ENCODE measurements around the gene GGA3. TPM values are rescaled to one million over a fixed set of nuclear protein-coding genes. Genes with fewer than 3 reads are reported as not detected.

The GGA3 gene
- total RNA-seq, 2 experiments from 2014 or later: 84.6 to 90.2 TPM

GRCh38 chr17:75250009-75250471 lies 11.4 kb downstream of the GGA3 start:
- Mint-ChIP-seq H3K4me3 (peak overlapping the region; percentile 75), H3K27me3 (no peaks in the 10 kb centered on the region), H3K4me1 (peaks cover 28% of the 10 kb centered on the region), H3K36me3 (peaks cover 1% of the 10 kb centered on the region), H3K9me3 (ENCODE audit: low read depth) (no peaks in the 10 kb centered on the region), H3K27ac (peak overlapping the region; percentile 90)
- CTCF ChIA-PET: interaction anchor here (0.7 to 4.5 kb wide), 13 partner anchors 9 to 237 kb away, joined by 3 to 36 read pairs (median 4); partner anchors contain the start of genes GGA3, MIF4GD, MRPL58 and MRPS7
- peak; percentile 85 for DNase-seq
- peak; percentile 98 for ATAC-seq

- peak overlapping the region; percentile 90 for H3K27ac Mint-ChIP-seq
- ATAC-seq: no peak
- peaks cover 2% of the 10 kb centered on the region for H3K36me3 Mint-ChIP-seq
- CTCF ChIA-PET: interaction anchor here (0.6 to 4.5 kb wide), 11 partner anchors 9 to 237 kb away, joined by 3 to 36 read pairs (median 8); partner anchors contain the start of genes GGA3, MIF4GD, MRPL58 and MRPS7
- no peaks in the 10 kb centered on the region for H3K27me3 Mint-ChIP-seq
- H3K4me3 Mint-ChIP-seq: peak overlapping the region; percentile 75
- H3K4me1 Mint-ChIP-seq: peaks cover 28% of the 10 kb centered on the region
- H3K9me3 Mint-ChIP-seq (ENCODE audit: low read depth): no peaks in the 10 kb centered on the region
- no peak for DNase-seq
Measured at GRCh38 chr17:75249564-75249963, 11.8 kb downstream of the GGA3 start.

GRCh38 chr17:75246404-75246803 lies 15.0 kb downstream of the GGA3 start:
- Mint-ChIP-seq H3K36me3 (peaks cover 11% of the 10 kb centered on the region), H3K9me3 (ENCODE audit: low read depth) (no peaks in the 10 kb centered on the region), H3K27ac (no peak overlapping the region), H3K27me3 (no peaks in the 10 kb centered on the region), H3K4me1 (peaks cover 43% of the 10 kb centered on the region), H3K4me3 (no peak overlapping the region)
- ATAC-seq (no peak), DNase-seq (no peak)
- CTCF ChIA-PET: interaction anchor here (0.8 to 2.0 kb wide), 3 partner anchors 10 to 24 kb away, joined by 3 to 11 read pairs (median 4); partner anchors contain the start of genes GGA3, MIF4GD and MRPS7

GRCh38 chr17:75245011-75245410 lies 16.4 kb downstream of the GGA3 start:
- no peaks in the 10 kb centered on the region for H3K27me3 Mint-ChIP-seq
- DNase-seq: no peak
- ATAC-seq: no peak
- peaks cover 37% of the 10 kb centered on the region for H3K4me1 Mint-ChIP-seq
- no peak overlapping the region for H3K27ac Mint-ChIP-seq
- CTCF ChIA-PET: interaction anchor here (0.9 to 1.4 kb wide), 3 partner anchors 26 to 356 kb away, joined by 3 to 5 read pairs (median 4); partner anchors contain the start of gene MIF4GD
- H3K36me3 Mint-ChIP-seq: peaks cover 15% of the 10 kb centered on the region
- H3K9me3 Mint-ChIP-seq (ENCODE audit: low read depth): no peaks in the 10 kb centered on the region
- no peak overlapping the region for H3K4me3 Mint-ChIP-seq

GRCh38 chr17:75244133-75244866 lies 17.1 kb downstream of the GGA3 start:
- H3K9me3 Mint-ChIP-seq (ENCODE audit: low read depth): no peaks in the 10 kb centered on the region
- H3K4me1 Mint-ChIP-seq: peaks cover 30% of the 10 kb centered on the region
- peak overlapping the region; percentile 7 for H3K27ac Mint-ChIP-seq
- H3K27me3 Mint-ChIP-seq: no peaks in the 10 kb centered on the region
- peaks cover 15% of the 10 kb centered on the region for H3K36me3 Mint-ChIP-seq
- no peak overlapping the region for H3K4me3 Mint-ChIP-seq
- CTCF ChIA-PET: interaction anchor here (0.9 to 1.4 kb wide), 4 partner anchors 17 to 357 kb away, joined by 3 to 6 read pairs (median 4); partner anchors contain the start of genes GGA3, MIF4GD and MRPS7
- DNase-seq (no peak), ATAC-seq (no peak)

DNA sequence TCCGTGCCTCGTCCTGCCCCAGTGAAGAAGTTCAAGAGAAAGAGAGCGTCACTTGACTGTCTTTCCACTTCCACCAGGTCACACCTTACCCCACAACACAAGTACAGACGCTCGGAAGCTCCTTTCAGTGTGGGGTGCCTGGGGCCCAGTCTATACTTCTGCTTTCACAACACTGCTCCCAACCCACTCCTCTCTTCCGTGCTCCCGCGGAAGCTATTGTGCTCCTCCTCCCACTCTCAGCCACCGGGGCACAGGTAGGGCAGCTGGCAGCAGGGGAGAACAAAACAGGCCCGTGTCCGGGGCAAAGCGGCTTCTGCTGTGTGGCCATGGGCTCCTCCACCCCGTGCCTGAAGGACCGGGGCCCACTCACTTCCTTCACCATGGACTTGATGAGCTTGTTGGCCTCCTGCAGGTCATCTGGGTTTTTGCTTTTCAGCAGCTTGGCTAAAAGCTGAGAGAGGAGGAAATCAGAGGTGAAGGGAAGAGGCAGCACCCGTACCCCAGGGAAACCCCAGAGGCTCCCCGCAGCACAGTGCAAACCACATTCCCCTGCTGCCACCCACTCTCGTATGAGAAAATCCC lies 18.9 kb downstream of the GGA3 start:
- H3K27ac Mint-ChIP-seq: peak overlapping the region; percentile 81
- H3K4me3 Mint-ChIP-seq: no peak overlapping the region
- peak; percentile 61 for DNase-seq
- CTCF ChIA-PET: interaction anchor here (0.7 to 4.0 kb wide), 11 partner anchors 8 to 281 kb away, joined by 3 to 33 read pairs (median 4); partner anchors contain the start of genes GGA3, MIF4GD and MRPS7
- H3K36me3 Mint-ChIP-seq: peaks cover 20% of the 10 kb centered on the region
- peaks cover 34% of the 10 kb centered on the region for H3K4me1 Mint-ChIP-seq
- H3K9me3 Mint-ChIP-seq (ENCODE audit: low read depth): no peaks in the 10 kb centered on the region
- ATAC-seq: peak; percentile 59
- no peaks in the 10 kb centered on the region for H3K27me3 Mint-ChIP-seq

GRCh38 chr17:75241996-75242460 lies 19.4 kb downstream of the GGA3 start:
- Mint-ChIP-seq H3K4me1 (peaks cover 34% of the 10 kb centered on the region), H3K27me3 (no peaks in the 10 kb centered on the region), H3K9me3 (ENCODE audit: low read depth) (no peaks in the 10 kb centered on the region), H3K36me3 (peaks cover 24% of the 10 kb centered on the region), H3K27ac (peak overlapping the region; percentile 81), H3K4me3 (no peak overlapping the region)
- CTCF ChIA-PET: interaction anchor here (0.7 to 4.0 kb wide), 12 partner anchors 8 to 280 kb away, joined by 3 to 33 read pairs (median 4); partner anchors contain the start of genes GGA3, MIF4GD and MRPS7
- no peak for DNase-seq
- ATAC-seq: peak; percentile 15

DNA sequence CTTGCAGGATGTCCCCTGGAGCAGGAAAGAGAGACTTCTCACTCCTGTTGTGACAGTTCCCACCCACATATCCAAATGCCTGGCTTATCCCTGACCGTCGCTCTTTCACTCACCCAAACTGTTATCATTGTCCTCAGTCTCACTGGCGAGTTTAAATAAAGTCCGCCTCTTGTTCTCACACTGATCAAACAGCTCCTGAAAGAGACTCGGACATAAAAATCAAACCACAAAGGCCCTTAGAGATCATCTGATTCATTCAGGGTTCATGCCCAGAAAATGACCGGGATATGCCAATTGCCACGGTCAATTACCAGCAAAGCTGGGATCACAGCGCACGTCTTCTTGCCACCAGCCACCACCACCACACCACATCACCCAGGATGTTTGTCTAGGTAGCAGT lies 19.9 kb downstream of the GGA3 start:
- Mint-ChIP-seq H3K36me3 (peaks cover 27% of the 10 kb centered on the region), H3K4me1 (peaks cover 34% of the 10 kb centered on the region), H3K27ac (peak overlapping the region; percentile 81), H3K9me3 (ENCODE audit: low read depth) (no peaks in the 10 kb centered on the region), H3K27me3 (no peaks in the 10 kb centered on the region), H3K4me3 (no peak overlapping the region)
- CTCF ChIA-PET: interaction anchor here (0.5 to 4.0 kb wide), 11 partner anchors 9 to 188 kb away, joined by 3 to 33 read pairs (median 8); partner anchors contain the start of genes GGA3, MIF4GD, MRPS7 and NUP85
- DNase-seq (no peak), ATAC-seq (no peak)

DNA sequence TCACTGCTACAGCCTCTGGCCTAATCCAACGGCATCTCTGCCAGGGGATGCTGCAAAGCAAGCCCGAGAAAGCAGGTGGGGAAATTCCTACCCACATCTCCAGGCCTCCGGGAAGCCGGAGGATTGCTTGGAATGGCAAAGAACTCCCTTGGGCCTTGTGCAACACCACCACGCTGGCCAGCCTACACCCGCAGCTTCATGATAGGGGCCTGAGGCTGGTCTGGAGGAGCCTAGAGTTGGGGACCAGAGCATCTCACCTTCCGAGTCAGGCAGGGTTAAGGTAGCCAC lies 20.3 kb downstream of the GGA3 start:
- Mint-ChIP-seq H3K27me3 (no peaks in the 10 kb centered on the region), H3K4me3 (no peak overlapping the region), H3K9me3 (ENCODE audit: low read depth) (no peaks in the 10 kb centered on the region), H3K4me1 (peaks cover 34% of the 10 kb centered on the region), H3K36me3 (peaks cover 31% of the 10 kb centered on the region), H3K27ac (no peak overlapping the region)
- CTCF ChIA-PET: interaction anchor here (0.5 to 4.9 kb wide), 13 partner anchors 9 to 206 kb away, joined by 3 to 33 read pairs (median 6); partner anchors contain the start of genes GGA3, MIF4GD, MRPS7 and NUP85
- DNase-seq (no peak), ATAC-seq (no peak)

- peaks cover 33% of the 10 kb centered on the region for H3K36me3 Mint-ChIP-seq
- H3K27me3 Mint-ChIP-seq: no peaks in the 10 kb centered on the region
- H3K4me3 Mint-ChIP-seq: no peak overlapping the region
- DNase-seq (peak; percentile 53), ATAC-seq (no peak)
- CTCF ChIA-PET: interaction anchor here (0.5 to 4.9 kb wide), 16 partner anchors 10 to 206 kb away, joined by 3 to 33 read pairs (median 4); partner anchors contain the start of genes GGA3, MIF4GD, MRPS7 and NUP85
- peaks cover 34% of the 10 kb centered on the region for H3K4me1 Mint-ChIP-seq
- H3K9me3 Mint-ChIP-seq (ENCODE audit: low read depth): no peaks in the 10 kb centered on the region
- no peak overlapping the region for H3K27ac Mint-ChIP-seq
Measured at GRCh38 chr17:75240394-75241142, 20.8 kb downstream of the GGA3 start.

GRCh38 chr17:75239778-75240393 lies 21.5 kb downstream of the GGA3 start:
- no peak overlapping the region for H3K4me3 Mint-ChIP-seq
- no peak for ATAC-seq
- peaks cover 34% of the 10 kb centered on the region for H3K4me1 Mint-ChIP-seq
- CTCF ChIA-PET: interaction anchor here (0.8 to 4.9 kb wide), 18 partner anchors 10 to 278 kb away, joined by 3 to 33 read pairs (median 5); partner anchors contain the start of genes GGA3, MIF4GD, MRPS7 and NT5C
- H3K36me3 Mint-ChIP-seq: peaks cover 36% of the 10 kb centered on the region
- no peaks in the 10 kb centered on the region for H3K9me3 Mint-ChIP-seq (ENCODE audit: low read depth)
- H3K27ac Mint-ChIP-seq: no peak overlapping the region
- DNase-seq: no peak
- H3K27me3 Mint-ChIP-seq: no peaks in the 10 kb centered on the region

DNA sequence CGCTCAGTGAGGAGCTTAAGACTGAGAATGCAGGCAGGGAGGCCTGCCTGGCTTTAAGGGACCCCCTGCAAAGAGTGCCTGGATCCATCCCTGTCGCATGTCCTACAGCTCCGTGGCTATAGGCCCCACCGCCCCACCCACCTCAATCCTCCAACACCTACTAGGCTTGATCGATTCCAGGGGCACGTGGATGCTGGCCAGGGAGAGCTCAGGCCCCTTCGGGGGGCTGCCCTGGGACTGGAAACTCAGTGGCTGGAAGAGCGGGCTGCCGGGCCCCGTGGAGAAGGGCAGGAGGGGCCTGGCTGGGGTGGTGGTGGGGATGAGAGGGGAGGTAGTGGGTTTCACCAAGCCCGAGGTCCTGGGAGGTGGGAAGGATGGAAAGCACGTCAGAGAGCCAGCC lies 22.2 kb downstream of the GGA3 start:
- DNase-seq (no peak), ATAC-seq (no peak)
- CTCF ChIA-PET: interaction anchor here (0.7 to 4.9 kb wide), 11 partner anchors 8 to 278 kb away, joined by 3 to 33 read pairs (median 5); partner anchors contain the start of genes GGA3, MIF4GD and NT5C
- no peak overlapping the region for H3K4me3 Mint-ChIP-seq
- peaks cover 41% of the 10 kb centered on the region for H3K36me3 Mint-ChIP-seq
- H3K27ac Mint-ChIP-seq: no peak overlapping the region
- no peaks in the 10 kb centered on the region for H3K9me3 Mint-ChIP-seq (ENCODE audit: low read depth)
- H3K4me1 Mint-ChIP-seq: peaks cover 34% of the 10 kb centered on the region
- H3K27me3 Mint-ChIP-seq: no peaks in the 10 kb centered on the region
